ENCODE data around the gene SPDYE4.

GRCh38 chr17:8776881-8777280 is 18.5 kb upstream of the SPDYE4 start:
- TF ChIP-seq POLR2A (IDR thresholded peaks at IDR 0.05; ENCODE audit: extremely low read depth, insufficient read length) (no peak), CTCF (IDR thresholded peaks at IDR 0.05; ENCODE audit: low read depth, low read length) (no peak), MAX (IDR thresholded peaks at IDR 0.05; ENCODE audit: low read depth, low read length) (no peak)
